Mesenchymal stem cell (in vitro differentiated cells and primary cell): ENCODE results near the gene NPHS1.

Experiments used
- DNase-seq: peaks from one replicate; pipeline ENCODE4 v3.0.0-alpha.2; 2013
- H2AFZ ChIP-seq: one replicate; pipeline ENCODE4 v1.6.1; 2013; ENCODE audit warnings: low read depth, mild to moderate bottlenecking, control low read depth, inconsistent platforms, low read length, moderate library complexity
- H2AK5ac ChIP-seq: 2 replicates; pipeline ENCODE4 v1.6.1; 2013; ENCODE audit warnings: low read length, moderate library complexity, mild to moderate bottlenecking, inconsistent platforms; ENCODE audit not compliant: severe bottlenecking
- H2BK120ac ChIP-seq: one replicate; pipeline ENCODE4 v1.6.1; 2013; ENCODE audit warnings: low read depth, mild to moderate bottlenecking, inconsistent platforms, low read length, moderate library complexity
- H2BK12ac ChIP-seq, 2 experiments: one replicate each; pipeline ENCODE4 v1.6.1; 2013; ENCODE audit warnings: inconsistent platforms in 2 of 2, low read length in 2 of 2, mild to moderate bottlenecking in 2 of 2, moderate library complexity in 2 of 2, control low read depth in 1 of 2
- H2BK15ac ChIP-seq: one replicate; pipeline ENCODE4 v1.6.1; 2013; ENCODE audit warnings: mild to moderate bottlenecking, low read depth, inconsistent platforms; ENCODE audit not compliant: poor library complexity, severe bottlenecking
- H2BK5ac ChIP-seq: 2 replicates; pipeline ENCODE4 v1.6.1; 2013; ENCODE audit warnings: low read depth, mild to moderate bottlenecking, low read length, control low read depth, inconsistent platforms; ENCODE audit not compliant: poor library complexity, severe bottlenecking
- H3K14ac ChIP-seq, 2 experiments: one replicate each; pipeline ENCODE4 v1.6.1; 2013; ENCODE audit warnings: inconsistent platforms in 2 of 2, low read length in 2 of 2, control low read depth in 1 of 2, mild to moderate bottlenecking in 1 of 2, moderate library complexity in 1 of 2
- H3K18ac ChIP-seq, 2 experiments: one replicate each; pipeline ENCODE4 v1.6.1; 2013; ENCODE audit warnings: inconsistent platforms in 2 of 2, low read length in 2 of 2, control low read depth in 1 of 2, low read depth in 1 of 2, mild to moderate bottlenecking in 1 of 2
- H3K23ac ChIP-seq, 2 experiments: one replicate each; pipeline ENCODE4 v1.6.1; 2013; ENCODE audit warnings: inconsistent platforms in 2 of 2, low read length in 2 of 2, mild to moderate bottlenecking in 2 of 2, moderate library complexity in 2 of 2, control low read depth in 1 of 2
- H3K27ac ChIP-seq: 2 replicates; pipeline ENCODE4 v1.5.1; 2013; ENCODE audit warnings: mild to moderate bottlenecking, moderate library complexity, low read length, control low read depth, inconsistent platforms; ENCODE audit not compliant: poor library complexity, severe bottlenecking
- H3K27me3 ChIP-seq, 2 experiments: 2 replicates each; pipeline versions ENCODE4 v1.6.1 to v1.7.0; 2013; ENCODE audit warnings: low read length in 2 of 2, mild to moderate bottlenecking in 2 of 2, moderate library complexity in 2 of 2, control low read depth in 1 of 2, inconsistent platforms in 1 of 2; ENCODE audit not compliant: control insufficient read depth in 1 of 2, insufficient read depth in 1 of 2
- H3K36me3 ChIP-seq, 2 experiments: 2 replicates each; pipeline versions ENCODE4 v1.6.1 to v1.7.0; 2013; ENCODE audit warnings: low read length in 2 of 2, control low read depth in 1 of 2, inconsistent platforms in 1 of 2, low read depth in 1 of 2, mild to moderate bottlenecking in 1 of 2; ENCODE audit not compliant: insufficient read depth in 2 of 2, control insufficient read depth in 1 of 2
- H3K4ac ChIP-seq, 2 experiments: one replicate each; pipeline ENCODE4 v1.6.1; 2013; ENCODE audit warnings: inconsistent platforms in 2 of 2, low read length in 2 of 2, mild to moderate bottlenecking in 2 of 2, moderate library complexity in 2 of 2, control low read depth in 1 of 2, low read depth in 1 of 2
- H3K4me1 ChIP-seq: 2 replicates; pipeline ENCODE4 v1.6.1; 2013; ENCODE audit warnings: low read depth, low read length, control low read depth; ENCODE audit not compliant: control insufficient read depth, insufficient read depth
- H3K4me2 ChIP-seq: 2 replicates; pipeline ENCODE4 v1.6.1; 2013; ENCODE audit warnings: low read length, mild to moderate bottlenecking, inconsistent platforms; ENCODE audit not compliant: poor library complexity, severe bottlenecking
- H3K4me3 ChIP-seq, 2 experiments: 2 replicates each; pipeline versions ENCODE4 v1.5.1 to v1.7.0; 2013; ENCODE audit warnings: low read length in 2 of 2, mild to moderate bottlenecking in 2 of 2, control low read depth in 1 of 2, low read depth in 1 of 2; ENCODE audit not compliant: insufficient read depth in 1 of 2
- H3K79me1 ChIP-seq: replicated peaks from 2 replicates; pipeline ENCODE4 v1.6.1; 2013; ENCODE audit warnings: mild to moderate bottlenecking, control low read depth, low read length, inconsistent platforms; ENCODE audit not compliant: poor library complexity, severe bottlenecking
- H3K9ac ChIP-seq: 2 replicates; pipeline ENCODE4 v1.7.0; 2013; ENCODE audit warnings: mild to moderate bottlenecking, low read length, moderate library complexity
- H3K9me3 ChIP-seq: 2 replicates; pipeline ENCODE4 v1.7.0; 2013; ENCODE audit warnings: mild to moderate bottlenecking, low read length; ENCODE audit not compliant: control insufficient read depth
- H4K8ac ChIP-seq: one replicate; pipeline ENCODE4 v1.6.1; 2013; ENCODE audit warnings: inconsistent platforms, mild to moderate bottlenecking, low read length, moderate library complexity
- H4K91ac ChIP-seq: one replicate; pipeline ENCODE4 v1.6.1; 2013; ENCODE audit warnings: mild to moderate bottlenecking, low read length, inconsistent platforms
- WGBS: methylation state at CpG from one replicate; pipeline ENCODE4 v1.1.7; 2013; ENCODE audit warnings: mixed read lengths; 5-methylcytosine and 5-hydroxymethylcytosine counted together

The NPHS1 gene

DNA sequence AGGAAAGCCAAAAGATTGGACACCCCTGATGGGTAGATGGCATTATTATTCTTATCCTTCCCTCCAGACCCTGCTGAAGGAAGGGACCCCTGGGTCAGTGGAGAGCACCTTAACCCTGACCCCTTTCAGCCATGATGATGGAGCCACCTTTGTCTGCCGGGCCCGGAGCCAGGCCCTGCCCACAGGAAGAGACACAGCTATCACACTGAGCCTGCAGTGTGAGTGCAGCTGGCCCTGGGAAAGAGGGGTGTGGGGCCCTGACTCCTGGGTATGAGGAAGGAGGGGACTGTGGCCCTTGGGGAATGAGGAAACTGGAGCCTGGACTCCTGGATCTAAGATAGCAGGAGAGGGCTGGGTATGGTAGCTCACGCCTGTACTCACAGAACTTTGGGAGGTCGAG is 7.1 kb upstream of the NPHS1 start:
- H2BK15ac ChIP-seq, result no peak overlapping the region
- H3K9me3 ChIP-seq, result no peaks in the 10 kb centered on the region
- H2BK12ac ChIP-seq, result no peak overlapping the region
- H2AK5ac ChIP-seq, result no peak overlapping the region
- WGBS, result 75% methylated on average over 4 of the region's 4 CpGs
- H2BK120ac ChIP-seq, result no peak overlapping the region
- no peak overlapping the region for H4K91ac ChIP-seq
- H2BK5ac ChIP-seq, result no peak overlapping the region
- no peak overlapping the region for H3K4me2 ChIP-seq
- peaks cover 86 to 93% of the 10 kb centered on the region in 2 experiments for H3K27me3 ChIP-seq
- H3K4ac ChIP-seq, result no peak overlapping the region
- H3K4me3 ChIP-seq, result no peak overlapping the region
- H3K27ac ChIP-seq, result no peak overlapping the region
- H3K9ac ChIP-seq, result no peak overlapping the region
- no peaks in the 10 kb centered on the region for H3K79me1 ChIP-seq
- no peak overlapping the region for H4K8ac ChIP-seq
- H2AFZ ChIP-seq, result no peak overlapping the region
- H3K36me3 ChIP-seq, result no peaks in the 10 kb centered on the region
- DNase-seq, result no peak
- no peak overlapping the region for H3K14ac ChIP-seq
- H3K23ac ChIP-seq, result no peak overlapping the region
- H3K18ac ChIP-seq, result no peak overlapping the region
- H3K4me1 ChIP-seq, result peaks cover 20% of the 10 kb centered on the region

DNA sequence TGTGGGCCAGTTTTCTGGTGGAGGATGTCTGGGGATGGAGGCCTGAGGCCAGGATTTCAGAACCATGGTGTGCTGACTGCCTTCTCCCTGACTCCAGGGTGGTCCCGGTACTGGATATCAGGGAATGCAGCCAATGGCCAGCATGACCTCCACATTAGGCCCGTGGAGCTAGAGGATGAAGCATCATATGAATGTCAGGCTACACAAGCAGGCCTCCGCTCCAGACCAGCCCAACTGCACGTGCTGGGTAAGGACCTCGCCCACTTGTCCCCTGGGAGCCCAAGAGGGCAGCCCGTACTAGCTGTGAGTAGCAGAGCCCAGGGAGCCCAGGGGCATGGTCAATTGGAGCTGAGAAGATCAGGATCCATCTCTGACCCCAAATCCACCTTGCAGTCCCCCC is 6.0 kb upstream of the NPHS1 start:
- Histone ChIP-seq H3K23ac (no peak overlapping the region), H2BK15ac (no peak overlapping the region), H2BK5ac (no peak overlapping the region), H3K18ac (no peak overlapping the region), H3K14ac (no peak overlapping the region), H3K4me1 (peaks cover 20% of the 10 kb centered on the region), H4K8ac (no peak overlapping the region), H3K79me1 (no peaks in the 10 kb centered on the region), H3K4me3 (no peak overlapping the region), H3K27ac (no peak overlapping the region), H4K91ac (peak overlapping the region; percentile 21), H3K4me2 (no peak overlapping the region), H2BK12ac (no peak overlapping the region), H2BK120ac (no peak overlapping the region), H3K36me3 (no peaks in the 10 kb centered on the region), H3K4ac (no peak overlapping the region), H2AFZ (no peak overlapping the region), H3K9ac (no peak overlapping the region), H2AK5ac (no peak overlapping the region), H3K9me3 (no peaks in the 10 kb centered on the region), H3K27me3 (peaks cover 87 to 91% of the 10 kb centered on the region in 2 experiments)
- WGBS, result 74% methylated on average over 6 of the region's 6 CpGs
- no peak for DNase-seq

- Histone ChIP-seq H3K4me1 (peaks cover 23% of the 10 kb centered on the region), H2BK15ac (no peak within 1 kb of the TSS), H2BK5ac (no peak within 1 kb of the TSS), H3K4ac (no peak within 1 kb of the TSS), H2AFZ (peak within 1 kb of the TSS; percentile 62), H3K27ac (no peak within 1 kb of the TSS), H3K18ac (no peak within 1 kb of the TSS), H3K36me3 (no peaks in the 10 kb centered on the region), H2BK120ac (no peak within 1 kb of the TSS), H3K9me3 (no peaks in the 10 kb centered on the region), H3K9ac (no peak within 1 kb of the TSS), H3K14ac (no peak within 1 kb of the TSS), H3K27me3 (peaks cover 88 to 92% of the 10 kb centered on the region in 2 experiments), H3K79me1 (no peaks in the 10 kb centered on the region), H3K23ac (no peak within 1 kb of the TSS), H2BK12ac (no peak within 1 kb of the TSS), H3K4me2 (peak within 1 kb of the TSS; percentile 91), H2AK5ac (no peak within 1 kb of the TSS), H4K8ac (no peak within 1 kb of the TSS), H4K91ac (no peak within 1 kb of the TSS), H3K4me3 (peak within 1 kb of the TSS; percentile 41 to 67)
- DNase-seq, result peak; percentile 6
- WGBS, result 1% methylated on average over 41 of the region's 42 CpGs
These were observed 4.3 kb upstream of the NPHS1 start, which contains the start of gene KIRREL2 for GRCh38 chr19:35856546-35857149. Gene KIRREL2, plus strand, starts transcription at chr19:35856911. Its CDS starts 209 bp downstream, at chr19:35857120.

DNA sequence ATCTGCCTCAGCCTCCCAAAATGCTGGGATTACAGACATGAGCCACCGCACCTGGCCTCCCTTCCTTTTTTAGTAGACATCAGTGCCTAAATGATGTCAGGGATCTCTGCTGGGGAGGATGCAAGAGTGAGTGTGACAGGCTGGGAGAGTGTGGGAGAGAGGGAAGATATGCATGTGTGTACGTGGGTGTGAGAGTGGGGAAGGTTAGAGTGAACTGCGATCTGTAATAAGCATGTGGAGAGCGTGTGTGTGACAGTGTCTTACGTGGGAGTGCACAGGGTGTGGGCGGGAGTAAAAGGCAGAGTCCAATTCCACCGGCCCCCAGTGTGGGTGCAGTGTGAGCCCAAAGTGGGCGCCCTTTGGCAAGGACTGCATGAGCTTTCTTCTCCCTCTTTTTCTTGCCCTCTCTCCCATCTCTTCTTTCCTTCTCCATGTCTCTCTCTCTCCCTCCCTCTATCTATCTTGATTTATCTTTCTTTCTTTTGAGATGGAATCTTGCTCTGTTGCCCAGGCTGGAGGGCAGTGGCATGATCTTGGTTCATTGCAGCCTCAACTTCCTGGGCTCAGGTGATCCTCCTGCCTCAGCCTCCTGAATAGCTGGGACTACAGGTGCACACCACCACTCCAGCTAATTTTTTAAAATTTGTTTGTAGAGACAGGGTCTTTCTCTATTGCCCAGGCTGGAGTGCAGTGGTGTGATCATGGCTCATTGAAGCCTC is 893 bp upstream of the NPHS1 start:
- no peak overlapping the region for H2BK120ac ChIP-seq
- H3K27me3 ChIP-seq, result peaks cover 88 to 91% of the 10 kb centered on the region in 2 experiments
- H3K36me3 ChIP-seq, result no peaks in the 10 kb centered on the region
- H2BK15ac ChIP-seq, result no peak overlapping the region
- H3K4me3 ChIP-seq, result no peak overlapping the region
- no peak overlapping the region for H2AK5ac ChIP-seq
- H4K91ac ChIP-seq, result no peak overlapping the region
- no peak overlapping the region for H3K9ac ChIP-seq
- H3K9me3 ChIP-seq, result no peaks in the 10 kb centered on the region
- H2AFZ ChIP-seq, result no peak overlapping the region
- H3K4me2 ChIP-seq, result no peak overlapping the region
- no peak overlapping the region for H3K23ac ChIP-seq
- WGBS, result 79% methylated on average over 8 of the region's 8 CpGs
- H3K27ac ChIP-seq, result no peak overlapping the region
- no peak overlapping the region for H3K14ac ChIP-seq
- no peak for DNase-seq
- no peak overlapping the region for H4K8ac ChIP-seq
- H3K4me1 ChIP-seq, result peaks cover 15% of the 10 kb centered on the region
- H3K18ac ChIP-seq, result no peak overlapping the region
- no peaks in the 10 kb centered on the region for H3K79me1 ChIP-seq
- no peak overlapping the region for H2BK5ac ChIP-seq
- H2BK12ac ChIP-seq, result no peak overlapping the region
- no peak overlapping the region for H3K4ac ChIP-seq
